Mucosa of stomach (tissue), 1 donor: ENCODE results near the gene COA8.
A peak's percentile ranks its signal among the peaks of the same experiment; 100 is the strongest.

Experiments used
- H3K27me3 ChIP-seq: one replicate; pipeline ENCODE4 v1.7.0; 2013; ENCODE audit warnings: mild to moderate bottlenecking, low read length; ENCODE audit not compliant: control insufficient read depth, insufficient read depth
- H3K36me3 ChIP-seq: one replicate; pipeline ENCODE4 v1.7.0; 2013; ENCODE audit warnings: low read length; ENCODE audit not compliant: control insufficient read depth, insufficient read depth
- H3K4me1 ChIP-seq: one replicate; pipeline ENCODE4 v1.7.0; 2013; ENCODE audit warnings: mild to moderate bottlenecking, low read length; ENCODE audit not compliant: control insufficient read depth, insufficient read depth
- H3K4me3 ChIP-seq: one replicate; pipeline ENCODE4 v1.7.0; 2013; ENCODE audit warnings: low read length
- H3K9ac ChIP-seq: one replicate; pipeline ENCODE4 v1.7.0; 2013; ENCODE audit warnings: mild to moderate bottlenecking, low read length, moderate library complexity
- H3K9me3 ChIP-seq: one replicate; pipeline ENCODE4 v1.7.0; 2013; ENCODE audit warnings: mild to moderate bottlenecking, low read length, moderate library complexity; ENCODE audit not compliant: control insufficient read depth
- donor health status: Pancreatic carcinoma.

Gene COA8, protein sequence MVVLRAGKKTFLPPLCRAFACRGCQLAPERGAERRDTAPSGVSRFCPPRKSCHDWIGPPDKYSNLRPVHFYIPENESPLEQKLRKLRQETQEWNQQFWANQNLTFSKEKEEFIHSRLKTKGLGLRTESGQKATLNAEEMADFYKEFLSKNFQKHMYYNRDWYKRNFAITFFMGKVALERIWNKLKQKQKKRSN

DNA sequence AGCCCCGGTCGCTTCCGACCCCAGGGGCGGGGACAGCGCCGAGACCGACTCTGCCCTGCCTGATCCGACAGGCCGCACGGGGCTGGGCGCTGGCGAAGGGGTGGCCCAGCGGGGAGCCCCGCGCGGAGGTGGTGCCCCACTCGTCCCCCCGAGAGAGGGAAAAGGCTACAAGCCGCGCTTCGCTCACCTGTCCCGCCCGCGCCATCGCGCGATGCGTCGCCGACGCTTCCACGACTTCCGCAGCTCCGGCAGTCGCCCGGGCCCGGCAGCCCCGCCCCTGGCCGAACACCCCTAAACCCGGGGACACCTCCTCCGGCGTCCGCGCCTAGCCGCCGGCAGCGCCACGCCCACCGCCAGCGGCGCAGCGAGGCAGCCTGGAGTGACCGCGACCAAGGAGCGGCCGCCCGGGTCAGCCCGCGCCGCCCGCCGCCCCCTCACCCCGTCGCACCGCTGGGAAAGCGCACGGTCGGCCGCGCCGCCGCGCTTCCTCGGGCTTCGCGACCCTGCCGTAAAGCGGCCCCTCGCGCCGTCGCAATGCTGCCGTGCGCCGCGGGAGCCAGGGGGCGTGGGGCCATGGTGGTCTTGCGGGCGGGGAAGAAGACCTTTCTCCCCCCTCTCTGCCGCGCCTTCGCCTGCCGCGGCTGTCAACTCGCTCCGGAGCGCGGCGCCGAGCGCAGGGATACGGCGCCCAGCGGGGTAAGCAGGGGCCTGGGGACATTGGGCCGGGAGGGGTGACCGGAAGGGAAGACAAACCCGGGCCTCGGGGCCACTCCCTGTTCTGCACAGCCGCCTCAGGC, at the start of gene COA8, which contains the start of gene BAG5:
TSS of gene COA8 (plus strand) at position 532 of the 797 bp plus-strand sequence. CDS start at position 574, 42 bp downstream.
TSS of gene BAG5 (minus strand) at position 229 of the 797 bp plus-strand sequence. CDS start 1,493 bp downstream, outside the sequence.
- Histone ChIP-seq H3K4me1 (peaks cover 16% of the 10 kb centered on the region), H3K4me3 (peak within 1 kb of the TSS; percentile 85)

DNA sequence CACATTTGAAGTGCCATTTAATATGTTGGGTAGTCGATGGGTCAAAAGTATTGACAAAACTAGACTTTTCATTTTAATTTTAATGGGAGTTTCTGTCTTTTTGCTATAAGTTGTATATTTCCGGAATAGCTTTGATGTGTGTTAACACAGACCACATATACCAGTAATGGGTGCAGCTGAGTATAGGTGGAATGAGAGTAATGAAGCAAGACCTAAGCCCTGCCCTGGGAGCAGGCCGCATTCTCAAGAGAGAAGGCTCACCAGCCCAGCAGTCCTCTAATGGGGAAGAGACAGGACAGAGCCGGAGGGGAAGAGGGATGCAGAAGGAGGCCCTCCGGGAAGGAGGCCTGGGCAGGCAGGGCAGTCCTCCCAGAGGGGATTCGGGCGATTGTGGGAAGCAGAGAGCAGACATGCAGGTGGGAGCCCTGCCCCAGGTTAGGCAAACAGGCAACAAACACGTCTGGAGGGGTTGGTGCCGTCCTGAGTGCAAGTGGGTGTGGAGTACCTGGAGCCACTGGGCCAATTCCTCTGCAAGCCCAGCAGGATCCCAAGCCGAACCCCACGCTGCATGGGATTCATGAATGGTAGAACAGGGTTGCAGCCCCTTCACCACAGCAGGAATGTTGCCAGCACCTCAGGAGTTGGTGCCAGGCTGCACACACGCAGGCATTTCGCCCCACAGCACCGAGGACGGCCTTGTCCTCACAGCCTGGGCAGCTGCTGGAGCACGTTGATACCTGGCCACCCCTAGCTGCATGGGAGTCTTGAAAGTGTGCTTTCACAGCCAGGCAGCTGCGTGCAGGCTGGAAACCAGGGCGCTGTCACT, 48.0 kb upstream of the COA8 start:
- Histone ChIP-seq H3K27me3 (no peaks in the 10 kb centered on the region), H3K4me3 (no peak overlapping the region), H3K36me3 (no peaks in the 10 kb centered on the region), H3K4me1 (peaks cover 40% of the 10 kb centered on the region), H3K9ac (no peak overlapping the region), H3K9me3 (no peaks in the 10 kb centered on the region)

More for the DNA sequence above, at the start of gene COA8, which contains the start of gene BAG5:
- Histone ChIP-seq H3K36me3 (peaks cover 4% of the 10 kb centered on the region), H3K9me3 (no peaks in the 10 kb centered on the region), H3K27me3 (no peaks in the 10 kb centered on the region), H3K9ac (peak within 1 kb of the TSS; percentile 81)

DNA sequence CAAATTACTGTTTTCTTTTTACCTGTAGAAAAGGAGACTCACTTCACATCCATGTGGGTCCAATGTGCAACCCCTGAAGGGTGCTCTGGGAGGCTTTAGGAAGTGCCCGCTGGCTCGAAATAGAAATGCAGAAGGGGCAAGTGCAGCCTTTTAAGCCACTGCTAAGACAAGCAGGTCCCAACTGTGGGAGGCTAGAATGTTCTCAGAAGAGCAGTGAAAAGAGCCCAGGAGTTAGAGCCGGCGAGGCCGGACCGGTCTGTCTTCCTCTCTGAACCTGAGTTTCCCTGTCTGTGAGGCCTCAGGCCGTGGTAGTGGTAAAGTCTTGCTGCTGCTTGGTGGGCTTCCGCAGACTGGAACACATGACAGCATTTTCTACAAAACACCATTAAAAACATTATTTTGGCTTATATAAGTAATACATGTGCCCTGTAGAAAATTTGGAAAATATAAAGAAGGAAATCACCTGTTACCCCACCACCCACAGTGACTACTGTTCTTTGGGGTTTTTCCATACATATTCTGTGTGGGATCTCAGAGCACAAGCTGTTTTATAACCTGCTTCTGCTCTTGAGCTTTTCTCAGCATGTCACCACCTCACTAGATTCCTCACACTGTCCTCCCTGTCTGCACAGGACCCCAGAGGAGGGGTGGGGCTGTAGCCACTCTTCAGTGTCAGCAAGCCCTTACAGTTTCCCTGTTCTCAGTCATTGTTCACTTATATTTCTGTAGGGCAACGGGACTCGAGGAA, 46.2 kb upstream of the COA8 start:
- no peak overlapping the region for H3K9ac ChIP-seq
- H3K9me3 ChIP-seq: no peaks in the 10 kb centered on the region
- H3K36me3 ChIP-seq: no peaks in the 10 kb centered on the region
- H3K4me1 ChIP-seq: peaks cover 50% of the 10 kb centered on the region
- no peak overlapping the region for H3K4me3 ChIP-seq
- no peaks in the 10 kb centered on the region for H3K27me3 ChIP-seq

DNA sequence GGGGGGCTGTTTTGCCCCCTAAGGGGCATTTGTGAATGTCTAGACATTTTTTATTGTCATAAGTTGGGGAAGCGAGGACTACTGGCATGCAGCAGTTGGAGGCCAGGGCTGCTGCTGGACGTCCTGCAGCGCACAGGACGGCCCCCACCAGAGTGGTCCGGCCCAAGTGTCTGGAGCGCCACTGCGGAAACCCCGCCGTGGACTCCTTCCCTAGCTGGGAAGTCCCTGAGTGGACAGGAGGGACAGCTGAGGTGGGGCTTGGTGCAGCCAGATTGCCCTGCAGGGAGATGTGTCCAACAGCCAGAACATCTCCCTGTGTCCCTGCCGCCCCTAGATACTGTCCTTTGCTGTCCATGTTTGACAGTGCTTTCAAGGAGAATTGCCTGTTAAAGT, 45.6 kb upstream of the COA8 start:
- Histone ChIP-seq H3K9ac (no peak overlapping the region), H3K36me3 (no peaks in the 10 kb centered on the region), H3K9me3 (no peaks in the 10 kb centered on the region), H3K4me1 (peaks cover 53% of the 10 kb centered on the region), H3K4me3 (no peak overlapping the region), H3K27me3 (peaks cover 2% of the 10 kb centered on the region)

DNA sequence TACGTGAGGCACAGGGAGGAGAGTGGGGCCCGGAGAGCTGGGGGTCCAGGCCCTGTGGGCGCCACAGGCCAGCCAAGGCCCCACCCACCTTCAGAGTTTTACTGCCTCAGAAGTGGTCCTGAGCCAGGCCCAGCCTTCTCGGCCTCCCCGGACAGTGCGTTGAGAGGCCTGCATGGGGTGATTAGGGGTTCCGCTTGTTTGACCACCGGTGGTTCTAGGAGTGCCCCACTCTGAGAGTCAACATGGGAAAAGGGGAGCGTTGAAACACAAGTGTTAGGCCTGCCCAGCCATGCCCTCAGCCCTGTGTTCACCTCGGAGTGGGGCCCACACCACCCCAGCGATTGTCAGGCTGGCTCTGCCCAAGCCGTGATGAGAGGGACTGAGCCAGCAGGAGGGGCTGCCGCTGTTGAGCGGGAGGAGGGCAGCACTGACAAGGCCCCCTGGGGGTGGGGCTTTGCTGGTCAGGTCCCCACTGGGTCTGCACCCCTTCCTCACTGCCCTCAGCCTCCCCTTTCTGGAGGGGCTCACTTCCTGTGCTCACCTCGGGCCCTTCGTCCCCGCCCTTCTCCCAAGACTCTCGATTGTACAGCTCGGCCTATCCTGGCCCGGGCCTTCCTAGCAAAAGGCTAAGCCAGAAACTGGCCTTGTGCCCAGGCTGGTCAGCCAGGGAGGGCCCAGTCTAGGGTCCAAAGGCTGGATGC, 44.9 kb upstream of the COA8 start:
- H3K9me3 ChIP-seq: no peaks in the 10 kb centered on the region
- peaks cover 47% of the 10 kb centered on the region for H3K4me1 ChIP-seq
- no peaks in the 10 kb centered on the region for H3K36me3 ChIP-seq
- H3K27me3 ChIP-seq: peaks cover 4% of the 10 kb centered on the region
- H3K9ac ChIP-seq: peak overlapping the region; percentile 47
- no peak overlapping the region for H3K4me3 ChIP-seq

DNA sequence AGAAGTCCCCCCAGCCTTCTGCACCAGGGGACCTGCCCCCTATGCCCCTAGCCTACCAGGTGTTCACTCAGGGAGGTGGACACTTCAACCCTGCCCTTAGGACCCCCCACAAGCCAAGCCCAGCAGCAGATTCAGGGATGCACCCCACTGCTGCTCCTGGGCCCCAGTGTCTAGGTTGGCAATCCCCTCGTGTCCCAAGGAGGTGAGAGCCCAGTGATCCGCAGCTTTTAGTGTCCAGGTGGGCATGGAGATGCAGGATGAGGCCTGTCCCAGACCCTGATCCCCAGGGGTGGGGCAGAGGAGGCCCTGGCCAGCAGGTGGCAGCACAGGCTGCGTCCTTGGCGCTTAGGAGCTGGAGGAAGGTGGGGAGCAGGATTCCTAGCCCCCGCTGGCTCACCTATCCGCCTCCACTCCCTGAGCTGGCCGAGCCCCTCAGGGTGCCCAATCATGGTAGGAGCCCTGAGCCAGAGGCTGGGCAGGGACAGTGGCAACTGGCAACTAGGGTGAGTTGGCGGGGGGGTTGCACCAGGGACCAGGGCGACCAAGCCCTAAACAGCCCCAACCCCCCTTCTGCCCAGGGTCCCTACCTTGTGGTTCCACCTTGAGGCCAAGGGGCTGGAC, 44.2 kb upstream of the COA8 start:
- H3K9me3 ChIP-seq: no peaks in the 10 kb centered on the region
- peaks cover 6% of the 10 kb centered on the region for H3K27me3 ChIP-seq
- H3K4me1 ChIP-seq: peaks cover 43% of the 10 kb centered on the region
- H3K4me3 ChIP-seq: no peak overlapping the region
- peak overlapping the region; percentile 47 for H3K9ac ChIP-seq
- no peaks in the 10 kb centered on the region for H3K36me3 ChIP-seq

DNA sequence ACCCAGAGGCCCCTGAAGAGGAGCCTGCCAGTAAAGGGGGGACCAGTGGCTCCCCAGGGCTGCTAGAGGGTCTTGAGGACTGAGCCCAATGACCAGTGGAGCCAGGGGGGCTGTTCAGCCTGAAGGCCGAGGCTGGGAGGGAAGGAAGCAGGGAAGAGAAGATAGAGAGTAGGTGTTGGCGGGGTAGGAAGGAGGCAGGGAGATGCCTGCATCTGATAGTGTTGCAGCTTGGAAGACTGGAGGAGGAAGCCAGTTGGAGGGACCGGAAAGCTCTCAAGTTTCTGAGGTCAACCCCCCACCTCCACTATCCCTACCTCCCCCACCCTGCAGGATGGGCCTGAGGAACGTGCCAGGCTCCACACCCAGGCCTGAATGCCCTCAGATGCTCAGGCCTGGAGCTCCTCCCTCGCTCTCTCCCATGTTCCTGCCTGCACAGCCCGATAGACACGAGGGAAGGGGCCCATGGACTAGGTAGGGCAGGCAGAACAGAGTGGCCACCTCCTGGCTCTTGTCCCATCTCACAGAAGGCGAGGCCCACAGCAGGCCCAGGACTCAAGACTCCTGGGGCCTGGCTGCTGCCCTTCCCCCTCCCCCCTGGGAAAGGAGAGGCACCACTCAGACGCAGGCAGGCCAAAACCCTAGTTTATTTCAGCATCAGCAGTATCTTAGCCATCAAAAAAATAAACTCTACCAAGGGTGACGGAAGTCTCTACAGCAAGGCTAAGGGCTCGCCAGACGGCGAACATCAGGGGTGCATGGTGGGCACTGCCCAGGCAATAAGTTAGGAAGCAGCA, 43.5 kb upstream of the COA8 start:
- Histone ChIP-seq H3K4me3 (no peak overlapping the region), H3K9ac (peak overlapping the region; percentile 47), H3K4me1 (peaks cover 38% of the 10 kb centered on the region)

DNA sequence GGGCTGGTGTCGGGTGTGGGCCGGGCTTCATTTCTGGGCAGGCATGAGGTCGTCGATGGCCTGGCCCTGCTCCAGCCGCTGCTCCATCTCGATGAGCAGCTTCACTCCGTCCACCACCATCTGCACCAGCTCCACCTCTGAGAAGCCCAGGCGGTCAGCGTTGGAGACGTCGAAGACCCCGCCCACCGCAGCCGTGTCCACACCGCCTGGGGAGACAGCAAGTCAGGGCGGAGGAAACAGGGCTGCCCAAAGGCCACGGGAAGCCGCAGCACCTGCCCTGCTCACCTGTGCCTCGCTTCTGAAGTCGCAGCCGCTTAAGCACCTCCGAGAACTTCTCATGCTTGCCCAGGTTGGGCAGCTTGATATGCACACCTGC, 42.9 kb upstream of the COA8 start:
- Histone ChIP-seq H3K9me3 (no peaks in the 10 kb centered on the region), H3K4me1 (peaks cover 38% of the 10 kb centered on the region), H3K27me3 (peaks cover 6% of the 10 kb centered on the region), H3K36me3 (no peaks in the 10 kb centered on the region), H3K4me3 (no peak overlapping the region), H3K9ac (no peak overlapping the region)

More for the DNA sequence above, 43.5 kb upstream of the COA8 start:
- Histone ChIP-seq H3K9me3 (no peaks in the 10 kb centered on the region), H3K36me3 (no peaks in the 10 kb centered on the region), H3K27me3 (peaks cover 6% of the 10 kb centered on the region)

DNA sequence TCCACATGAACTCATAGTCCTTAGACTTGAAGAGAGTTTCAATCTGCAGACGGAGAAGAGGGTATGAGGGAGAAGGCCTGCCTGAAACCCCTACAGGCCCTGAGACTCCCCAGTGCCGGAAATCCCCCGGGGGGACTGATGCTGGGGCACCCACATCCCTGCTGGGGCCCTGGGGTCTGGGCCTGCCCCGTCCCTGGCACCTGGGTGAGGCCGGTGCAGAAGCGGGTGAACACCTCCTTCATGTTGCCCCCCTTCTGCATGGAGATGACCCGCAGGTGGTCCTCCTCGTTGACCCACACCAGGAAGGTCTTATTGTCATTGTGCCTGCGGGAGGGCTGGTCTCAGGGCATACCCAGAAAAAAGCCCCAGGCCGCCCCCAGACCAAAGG, 42.5 kb upstream of the COA8 start:
- Histone ChIP-seq H3K36me3 (no peaks in the 10 kb centered on the region), H3K9me3 (no peaks in the 10 kb centered on the region), H3K9ac (no peak overlapping the region), H3K27me3 (peaks cover 6% of the 10 kb centered on the region), H3K4me3 (no peak overlapping the region), H3K4me1 (peaks cover 38% of the 10 kb centered on the region)

DNA sequence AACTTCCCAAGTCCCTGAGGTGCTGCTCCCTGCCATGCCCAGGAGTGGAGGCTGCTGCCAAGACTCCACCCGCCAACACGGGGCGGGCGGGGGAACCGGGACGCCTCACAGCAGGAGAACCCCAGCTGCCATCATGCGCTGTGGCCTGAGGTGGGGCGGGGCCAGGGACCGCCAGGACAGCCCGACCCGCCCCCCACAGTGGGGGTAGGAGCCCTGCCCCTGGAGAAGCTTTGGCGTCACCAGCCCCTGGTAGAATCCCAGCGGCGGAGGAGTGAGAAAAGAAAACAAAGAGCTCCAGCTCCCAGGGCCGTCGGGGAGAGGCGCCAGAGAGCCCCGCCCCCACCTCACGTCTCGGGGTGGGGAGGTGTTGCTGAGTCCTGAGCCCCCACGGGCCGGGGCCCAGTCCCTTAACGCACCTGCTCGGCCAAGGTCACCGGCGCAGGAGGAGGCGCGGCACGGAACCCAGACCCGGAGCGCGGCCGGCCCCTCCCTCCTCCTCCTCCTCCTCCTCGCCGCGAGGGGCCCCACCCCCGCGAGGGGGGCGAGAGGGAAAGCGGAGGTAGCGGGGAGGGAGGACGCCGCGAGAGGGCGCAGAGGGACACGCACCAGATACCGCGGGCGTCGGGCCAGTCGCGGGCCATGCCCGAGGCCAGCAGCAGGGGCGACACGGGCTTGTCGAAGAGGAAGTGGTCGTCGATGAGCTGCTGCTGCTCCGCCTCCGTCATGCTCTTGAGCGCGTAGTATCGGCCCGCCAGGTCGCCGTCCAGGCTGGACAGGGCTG, 41.9 kb upstream of the COA8 start:
- no peaks in the 10 kb centered on the region for H3K9me3 ChIP-seq
- peaks cover 38% of the 10 kb centered on the region for H3K4me1 ChIP-seq
- H3K36me3 ChIP-seq: no peaks in the 10 kb centered on the region
- H3K4me3 ChIP-seq: peak overlapping the region; percentile 8
- peak overlapping the region; percentile 37 for H3K9ac ChIP-seq
- peaks cover 6% of the 10 kb centered on the region for H3K27me3 ChIP-seq
